ENCODE results near the gene SLC45A1. TPM values are rescaled to one million over a fixed set of nuclear protein-coding genes. Genes with fewer than 3 reads are reported as not detected.

SLC45A1 gene
- total and polyA plus RNA-seq, 11 donors = 0.61 to 6.2 (median 1.6) TPM

DNA sequence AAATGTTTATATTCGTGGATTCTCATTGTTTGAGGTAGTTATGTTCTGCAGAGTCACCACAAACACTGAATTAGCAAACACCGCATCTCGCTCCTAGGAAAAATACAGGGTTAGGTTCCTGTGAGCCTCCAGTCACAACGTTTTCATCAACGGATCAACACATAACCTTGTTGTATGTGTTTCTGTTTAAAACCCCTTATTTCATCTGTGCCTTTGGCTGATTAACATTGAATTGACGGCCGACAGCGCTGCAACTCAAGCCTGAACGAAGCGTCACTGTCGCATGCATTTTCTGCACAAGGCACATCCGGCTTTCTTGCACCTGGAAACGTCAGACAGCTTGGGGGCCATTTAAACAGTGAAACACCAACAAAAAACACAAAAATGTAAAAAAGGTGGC, 8.4 kb downstream of the SLC45A1 start:
- Histone ChIP-seq H3K4me1 (peaks cover 0 to 16% (median 6%) of the 10 kb centered on the region in 12 donors), H3K4me3 (no peak overlapping the region), H3K27ac (no peak overlapping the region), H3K36me3 (peaks cover 0 to 18% (median 2%) of the 10 kb centered on the region in 9 donors), H3K27me3 (no peaks in the 10 kb centered on the region), H3K9me3 (no peaks in the 10 kb centered on the region)
- intact Hi-C loops (cut with DNase I) = loop anchor here in 1 of 10 donors (2.0 kb wide), 1 partner anchor 19 kb away; no protein-coding TSS in a partner anchor
- DNase-seq (no peak), ATAC-seq (no peak)
- WGBS, 4 donors = 96 to 98% (median 96%) methylated on average over 13 of the region's 13 CpGs
- TF ChIP-seq, protein P1, sequence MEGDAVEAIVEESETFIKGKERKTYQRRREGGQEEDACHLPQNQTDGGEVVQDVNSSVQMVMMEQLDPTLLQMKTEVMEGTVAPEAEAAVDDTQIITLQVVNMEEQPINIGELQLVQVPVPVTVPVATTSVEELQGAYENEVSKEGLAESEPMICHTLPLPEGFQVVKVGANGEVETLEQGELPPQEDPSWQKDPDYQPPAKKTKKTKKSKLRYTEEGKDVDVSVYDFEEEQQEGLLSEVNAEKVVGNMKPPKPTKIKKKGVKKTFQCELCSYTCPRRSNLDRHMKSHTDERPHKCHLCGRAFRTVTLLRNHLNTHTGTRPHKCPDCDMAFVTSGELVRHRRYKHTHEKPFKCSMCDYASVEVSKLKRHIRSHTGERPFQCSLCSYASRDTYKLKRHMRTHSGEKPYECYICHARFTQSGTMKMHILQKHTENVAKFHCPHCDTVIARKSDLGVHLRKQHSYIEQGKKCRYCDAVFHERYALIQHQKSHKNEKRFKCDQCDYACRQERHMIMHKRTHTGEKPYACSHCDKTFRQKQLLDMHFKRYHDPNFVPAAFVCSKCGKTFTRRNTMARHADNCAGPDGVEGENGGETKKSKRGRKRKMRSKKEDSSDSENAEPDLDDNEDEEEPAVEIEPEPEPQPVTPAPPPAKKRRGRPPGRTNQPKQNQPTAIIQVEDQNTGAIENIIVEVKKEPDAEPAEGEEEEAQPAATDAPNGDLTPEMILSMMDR (IDR thresholded peaks at IDR 0.05) = no peak
- no peak for TF ChIP-seq POLR2A (IDR thresholded peaks at IDR 0.05)

DNA sequence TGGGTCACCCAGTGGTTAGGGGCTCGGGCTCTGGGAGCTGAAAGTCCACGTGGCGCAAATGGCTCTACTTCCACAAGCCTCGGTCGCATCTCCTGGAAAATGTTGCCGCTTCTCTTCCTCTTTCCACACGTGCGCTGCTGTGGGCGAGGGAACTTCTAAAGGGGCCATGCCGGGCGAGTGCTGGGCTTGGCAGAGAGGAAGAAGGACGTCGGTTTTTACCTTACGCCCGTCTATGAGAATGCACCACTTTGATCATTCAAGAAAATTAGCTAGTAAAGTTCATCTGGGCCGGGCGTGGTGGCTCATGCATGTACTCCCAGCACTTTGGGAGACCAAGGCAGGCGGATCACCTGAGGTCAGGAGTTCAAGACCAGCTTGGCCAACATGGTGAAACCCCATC, 10.4 kb downstream of the SLC45A1 start:
- Histone ChIP-seq H3K4me3 (no peak overlapping the region), H3K9me3 (no peaks in the 10 kb centered on the region), H3K27ac (no peak overlapping the region), H3K4me1 (peaks cover 0 to 16% (median 6%) of the 10 kb centered on the region in 12 donors), H3K27me3 (no peaks in the 10 kb centered on the region), H3K36me3 (peaks cover 0 to 18% (median 2%) of the 10 kb centered on the region in 9 donors)
- intact Hi-C loops (cut with DNase I) = no loop called here
- no peak for ATAC-seq
- TF ChIP-seq, protein P1 (IDR thresholded peaks at IDR 0.05) = no peak
- no peak for TF ChIP-seq POLR2A (IDR thresholded peaks at IDR 0.05)
- WGBS, 4 donors = 88 to 96% (median 96%) methylated on average over 18 of the region's 18 CpGs
- DNase-seq = no peak

DNA sequence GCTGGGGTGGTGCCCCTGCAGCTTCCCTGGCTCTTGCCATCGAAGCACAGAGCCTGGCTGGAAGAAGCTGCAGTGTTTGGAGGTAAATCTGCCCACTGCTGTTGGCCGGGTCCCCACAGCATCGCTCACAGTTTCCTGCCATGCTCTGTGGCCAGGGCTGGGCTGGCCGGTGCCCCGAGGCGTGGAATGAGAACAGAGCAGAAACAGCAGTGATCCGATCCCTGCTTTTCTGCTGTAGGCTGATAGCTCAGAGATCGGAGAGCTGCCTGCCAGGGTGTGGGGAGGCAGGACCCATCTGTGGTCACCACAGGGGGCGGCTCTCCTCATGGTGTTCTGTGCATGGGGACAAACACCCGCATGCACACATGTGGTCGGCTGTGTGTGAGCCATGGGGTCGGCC, 11.5 kb downstream of the SLC45A1 start:
- DNase-seq (peak in 1 of 5 donors; percentile 6), ATAC-seq (no peak)
- H3K4me3 ChIP-seq = no peak overlapping the region
- TF ChIP-seq POLR2A (IDR thresholded peaks at IDR 0.05) = no peak
- TF ChIP-seq, protein P1 (IDR thresholded peaks at IDR 0.05) = no peak
- no peaks in the 10 kb centered on the region for H3K27me3 ChIP-seq
- no peaks in the 10 kb centered on the region for H3K9me3 ChIP-seq
- peaks cover 0 to 6% (median 0%) of the 10 kb centered on the region in 12 donors for H3K4me1 ChIP-seq
- H3K27ac ChIP-seq = no peak overlapping the region
- H3K36me3 ChIP-seq = peaks cover 0 to 18% (median 2%) of the 10 kb centered on the region in 9 donors
- intact Hi-C loops (cut with DNase I) = no loop called here
- WGBS, 4 donors = 78 to 87% (median 83%) methylated on average over 8 to 12 of the region's 12 CpGs

DNA sequence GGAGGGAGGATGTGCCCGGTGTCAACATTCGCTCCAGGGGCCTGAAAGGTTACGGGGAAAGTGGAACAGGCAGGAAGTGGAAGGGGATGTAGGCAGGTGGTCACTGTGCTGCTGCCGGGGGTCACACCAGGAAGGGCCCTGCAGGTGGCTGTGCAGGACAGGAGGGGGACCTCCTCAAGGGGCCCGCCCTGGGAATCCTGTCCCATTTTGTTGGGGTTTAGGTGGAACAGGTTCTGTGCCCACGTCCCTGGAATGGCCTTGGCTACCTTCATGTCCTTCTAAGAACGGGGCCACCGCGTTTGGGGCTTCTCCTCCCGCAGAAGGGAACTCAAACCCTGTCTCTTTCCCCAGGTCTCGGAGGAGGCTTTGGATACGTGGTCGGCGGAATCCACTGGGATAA, 11.9 kb downstream of the SLC45A1 start:
- intact Hi-C loops (cut with DNase I) = no loop called here
- no peaks in the 10 kb centered on the region for H3K27me3 ChIP-seq
- H3K4me3 ChIP-seq = no peak overlapping the region
- peaks cover 0 to 1% (median 0%) of the 10 kb centered on the region in 12 donors for H3K4me1 ChIP-seq
- no peak overlapping the region for H3K27ac ChIP-seq
- ATAC-seq (no peak), DNase-seq (peak in 2 of 5 donors; percentile 9 to 54)
- no peak for TF ChIP-seq POLR2A (IDR thresholded peaks at IDR 0.05)
- TF ChIP-seq, protein P1 (IDR thresholded peaks at IDR 0.05) = no peak
- WGBS, 4 donors = 86 to 90% (median 88%) methylated on average over 10 to 14 of the region's 14 CpGs
- H3K9me3 ChIP-seq = no peaks in the 10 kb centered on the region
- peaks cover 0 to 18% (median 2%) of the 10 kb centered on the region in 9 donors for H3K36me3 ChIP-seq

Measured in heart left ventricle (tissue), 16 donors.